Measurements from ENCODE around the gene IGSF22. TPM values are rescaled to one million over a fixed set of nuclear protein-coding genes. Genes with fewer than 3 reads are reported as not detected.
A peak's percentile ranks its signal among the peaks of the same experiment; 100 is the strongest.

The IGSF22 gene
- total RNA-seq, 1 donor from 2014 or later: 1.4 TPM

DNA sequence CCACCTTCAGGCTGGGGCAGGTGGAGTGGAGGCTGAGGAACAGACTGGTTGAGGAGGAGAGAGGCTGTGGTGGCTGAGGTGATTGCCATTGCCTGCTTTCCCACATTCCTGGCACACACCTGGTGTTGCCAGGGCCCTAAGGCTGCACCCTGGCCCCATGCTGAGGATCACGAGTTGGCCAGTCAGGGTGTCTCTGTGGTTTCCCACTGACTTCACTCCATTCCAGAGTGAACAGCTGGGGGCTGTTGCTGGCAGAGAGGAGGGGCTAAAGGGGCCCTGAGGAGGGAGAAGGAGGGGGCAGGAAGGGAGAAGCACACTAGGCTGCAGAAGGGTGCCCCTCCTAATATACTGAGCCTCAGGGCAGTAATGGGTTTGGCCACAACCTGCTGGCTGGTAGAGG is 25.6 kb downstream of the IGSF22 start:
- Mint-ChIP-seq H3K27me3 (peaks cover 6% of the 10 kb centered on the region), H3K4me1 (peaks cover 23% of the 10 kb centered on the region), H3K9me3 (no peaks in the 10 kb centered on the region), H3K27ac (no peak overlapping the region), H3K4me3 (peak overlapping the region; percentile 80), H3K36me3 (ENCODE audit: low read depth) (no peaks in the 10 kb centered on the region)
- ChIA-PET POLR2A (no interaction called here), CTCF (no interaction called here)
- intact Hi-C loops (cut with micrococcal nuclease): no loop called here
- TF ChIP-seq, protein P1, sequence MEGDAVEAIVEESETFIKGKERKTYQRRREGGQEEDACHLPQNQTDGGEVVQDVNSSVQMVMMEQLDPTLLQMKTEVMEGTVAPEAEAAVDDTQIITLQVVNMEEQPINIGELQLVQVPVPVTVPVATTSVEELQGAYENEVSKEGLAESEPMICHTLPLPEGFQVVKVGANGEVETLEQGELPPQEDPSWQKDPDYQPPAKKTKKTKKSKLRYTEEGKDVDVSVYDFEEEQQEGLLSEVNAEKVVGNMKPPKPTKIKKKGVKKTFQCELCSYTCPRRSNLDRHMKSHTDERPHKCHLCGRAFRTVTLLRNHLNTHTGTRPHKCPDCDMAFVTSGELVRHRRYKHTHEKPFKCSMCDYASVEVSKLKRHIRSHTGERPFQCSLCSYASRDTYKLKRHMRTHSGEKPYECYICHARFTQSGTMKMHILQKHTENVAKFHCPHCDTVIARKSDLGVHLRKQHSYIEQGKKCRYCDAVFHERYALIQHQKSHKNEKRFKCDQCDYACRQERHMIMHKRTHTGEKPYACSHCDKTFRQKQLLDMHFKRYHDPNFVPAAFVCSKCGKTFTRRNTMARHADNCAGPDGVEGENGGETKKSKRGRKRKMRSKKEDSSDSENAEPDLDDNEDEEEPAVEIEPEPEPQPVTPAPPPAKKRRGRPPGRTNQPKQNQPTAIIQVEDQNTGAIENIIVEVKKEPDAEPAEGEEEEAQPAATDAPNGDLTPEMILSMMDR (IDR thresholded peaks at IDR 0.05): no peak
- DNase-seq (no peak), ATAC-seq (ENCODE audit: low read depth) (no peak)

DNA sequence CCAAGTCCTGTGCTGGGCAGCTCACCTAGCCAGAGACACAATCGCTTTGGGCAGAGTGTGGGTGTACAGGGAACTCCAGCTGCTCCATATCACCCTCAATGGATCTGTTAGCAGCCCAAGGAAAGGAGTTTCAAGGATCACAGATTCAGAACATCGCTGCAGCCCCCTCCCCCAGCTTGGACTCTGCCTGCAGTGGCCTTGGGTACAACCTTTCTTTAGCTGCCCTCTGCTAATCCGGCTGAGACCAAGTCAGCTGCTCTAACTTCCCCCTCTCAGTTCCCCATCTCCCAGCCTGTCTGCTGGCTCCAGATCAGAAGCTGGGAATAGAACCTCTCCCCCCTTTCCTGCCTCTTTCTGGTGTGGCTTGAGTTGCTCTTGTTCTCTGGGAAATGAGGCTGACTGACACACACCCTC is 26.1 kb downstream of the IGSF22 start:
- H3K4me3 Mint-ChIP-seq: peak overlapping the region; percentile 80
- no peak overlapping the region for H3K27ac Mint-ChIP-seq
- TF ChIP-seq, protein P1 (IDR thresholded peaks at IDR 0.05): no peak

DNA sequence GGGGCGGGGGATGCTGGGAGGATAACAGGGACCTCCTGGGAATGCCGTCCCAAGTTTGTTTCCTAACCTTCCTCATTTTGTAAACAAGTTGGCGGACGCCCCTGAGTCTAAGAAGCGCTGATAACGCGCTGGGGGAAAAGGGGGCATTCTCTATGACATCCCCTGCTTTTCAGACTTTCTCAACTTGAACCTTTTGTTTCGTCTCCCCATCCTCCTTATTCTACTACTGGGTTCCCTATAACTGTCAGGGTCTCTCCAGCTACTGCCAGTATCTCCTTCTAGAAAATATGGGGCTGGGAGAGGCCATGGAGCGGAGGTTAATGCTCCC is 26.8 kb downstream of the IGSF22 start:
- peaks cover 3% of the 10 kb centered on the region for H3K27me3 Mint-ChIP-seq
- TF ChIP-seq, protein P1 (IDR thresholded peaks at IDR 0.05): no peak
- no peak for ATAC-seq (ENCODE audit: low read depth)
- no peak overlapping the region for H3K27ac Mint-ChIP-seq
- intact Hi-C loops (cut with micrococcal nuclease): loop anchor here (2.0 kb wide), 2 partner anchors 110 to 686 kb away; partner anchors contain the start of genes SERGEF and UEVLD
- no peaks in the 10 kb centered on the region for H3K36me3 Mint-ChIP-seq (ENCODE audit: low read depth)
- no peaks in the 10 kb centered on the region for H3K9me3 Mint-ChIP-seq
- ChIA-PET CTCF (interaction anchor here (3.3 kb wide), 1 partner anchor 23 kb away, joined by 16 read pairs; no protein-coding TSS in a partner anchor), POLR2A (no interaction called here)
- H3K4me1 Mint-ChIP-seq: peaks cover 17% of the 10 kb centered on the region
- DNase-seq: no peak
- peak overlapping the region; percentile 80 for H3K4me3 Mint-ChIP-seq

More for the DNA sequence above, 26.1 kb downstream of the IGSF22 start:
- Mint-ChIP-seq H3K27me3 (peaks cover 3% of the 10 kb centered on the region), H3K4me1 (peaks cover 18% of the 10 kb centered on the region), H3K36me3 (ENCODE audit: low read depth) (no peaks in the 10 kb centered on the region), H3K9me3 (no peaks in the 10 kb centered on the region)
- intact Hi-C loops (cut with micrococcal nuclease): loop anchor here (2.0 kb wide), 2 partner anchors 111 to 687 kb away; partner anchors contain the start of genes SERGEF and UEVLD
- DNase-seq: no peak
- no peak for ATAC-seq (ENCODE audit: low read depth)
- POLR2A ChIA-PET: no interaction called here
- CTCF ChIA-PET: no interaction called here

- CTCF ChIA-PET: interaction anchor here (3.3 kb wide), 1 partner anchor 24 kb away, joined by 16 read pairs; no protein-coding TSS in a partner anchor
- Mint-ChIP-seq H3K4me1 (peaks cover 17% of the 10 kb centered on the region), H3K27ac (no peak within 1 kb of the TSS), H3K9me3 (no peaks in the 10 kb centered on the region), H3K36me3 (ENCODE audit: low read depth) (no peaks in the 10 kb centered on the region), H3K4me3 (peak within 1 kb of the TSS; percentile 80), H3K27me3 (peaks cover 5% of the 10 kb centered on the region)
- peak; percentile 98 for ATAC-seq (ENCODE audit: low read depth)
- DNase-seq: peak; percentile 83
- intact Hi-C loops (cut with micrococcal nuclease): loop anchor here (1.0 to 2.0 kb wide), 5 partner anchors 23 to 686 kb away; partner anchors contain the start of genes SERGEF, SPTY2D1 and UEVLD
- TF ChIP-seq, protein P1 (IDR thresholded peaks at IDR 0.05): no peak
- POLR2A ChIA-PET: interaction anchor here (1.0 to 1.2 kb wide), 2 partner anchors 65 to 304 kb away, joined by 4 read pairs; partner anchors contain the start of genes LDHA and SPTY2D1
Observed at GRCh38 chr11:18698341-18699268, 27.4 kb downstream of the IGSF22 start, which contains the start of gene TMEM86A. TMEM86A (plus strand) TSS chr11:18698779; CDS start chr11:18698887, 108 bp downstream.

DNA sequence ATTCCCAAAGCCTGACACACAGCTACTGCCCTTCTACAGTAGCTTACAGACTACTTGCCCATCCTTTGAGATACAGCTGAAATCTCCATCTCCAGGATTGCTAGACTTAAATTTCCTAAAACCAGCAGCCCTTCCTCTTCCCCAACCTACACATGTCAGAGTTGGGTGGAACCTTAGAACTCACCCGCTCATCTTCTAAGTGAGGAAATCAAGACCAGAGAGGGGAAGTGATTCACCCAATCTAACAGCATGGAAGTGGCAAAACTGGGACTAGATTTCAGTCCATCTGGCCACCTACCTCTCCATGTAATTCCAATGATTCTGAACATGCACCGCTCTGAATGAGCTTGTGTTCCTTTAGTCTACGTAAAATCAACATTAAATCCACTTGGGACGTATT is 28.4 kb downstream of the IGSF22 start:
- Mint-ChIP-seq H3K4me3 (peak overlapping the region; percentile 80), H3K36me3 (ENCODE audit: low read depth) (no peaks in the 10 kb centered on the region), H3K4me1 (peaks cover 17% of the 10 kb centered on the region), H3K27ac (no peak overlapping the region), H3K27me3 (peaks cover 6% of the 10 kb centered on the region), H3K9me3 (no peaks in the 10 kb centered on the region)
- no peak for DNase-seq
- intact Hi-C loops (cut with micrococcal nuclease): no loop called here
- POLR2A ChIA-PET: interaction anchor here (1.0 to 1.2 kb wide), 2 partner anchors 64 to 303 kb away, joined by 4 read pairs; partner anchors contain the start of genes LDHA and SPTY2D1
- CTCF ChIA-PET: interaction anchor here (3.3 kb wide), 1 partner anchor 25 kb away, joined by 16 read pairs; no protein-coding TSS in a partner anchor
- no peak for ATAC-seq (ENCODE audit: low read depth)
- TF ChIP-seq, protein P1 (IDR thresholded peaks at IDR 0.05): no peak

Measured in activated B cell treated with CpG ODN at 0.5 μM for 24 hours (primary cell).